Fibroblast of lung (primary cell): Measurements from ENCODE around the gene NDUFA13.

Source experiments
- CTCF ChIP-seq, 2 donors: IDR thresholded peaks in 1 of 2; conservative IDR thresholded peaks in 1 of 2; 1 replicate in 1 of 2; 2 replicates in 1 of 2; pipeline ENCODE4 v1.5.1; 2011 to 2012; ENCODE audit warnings: low read length in 2 of 2, control low read depth in 1 of 2, inconsistent platforms in 1 of 2, low read depth in 1 of 2, mild to moderate bottlenecking in 1 of 2
- EZH2 ChIP-seq: IDR thresholded peaks from 2 replicates; pipeline ENCODE4 v1.5.1; 2012; ENCODE audit warnings: low read length, control low read depth, mild to moderate bottlenecking; ENCODE audit errors: missing control alignments

DNA sequence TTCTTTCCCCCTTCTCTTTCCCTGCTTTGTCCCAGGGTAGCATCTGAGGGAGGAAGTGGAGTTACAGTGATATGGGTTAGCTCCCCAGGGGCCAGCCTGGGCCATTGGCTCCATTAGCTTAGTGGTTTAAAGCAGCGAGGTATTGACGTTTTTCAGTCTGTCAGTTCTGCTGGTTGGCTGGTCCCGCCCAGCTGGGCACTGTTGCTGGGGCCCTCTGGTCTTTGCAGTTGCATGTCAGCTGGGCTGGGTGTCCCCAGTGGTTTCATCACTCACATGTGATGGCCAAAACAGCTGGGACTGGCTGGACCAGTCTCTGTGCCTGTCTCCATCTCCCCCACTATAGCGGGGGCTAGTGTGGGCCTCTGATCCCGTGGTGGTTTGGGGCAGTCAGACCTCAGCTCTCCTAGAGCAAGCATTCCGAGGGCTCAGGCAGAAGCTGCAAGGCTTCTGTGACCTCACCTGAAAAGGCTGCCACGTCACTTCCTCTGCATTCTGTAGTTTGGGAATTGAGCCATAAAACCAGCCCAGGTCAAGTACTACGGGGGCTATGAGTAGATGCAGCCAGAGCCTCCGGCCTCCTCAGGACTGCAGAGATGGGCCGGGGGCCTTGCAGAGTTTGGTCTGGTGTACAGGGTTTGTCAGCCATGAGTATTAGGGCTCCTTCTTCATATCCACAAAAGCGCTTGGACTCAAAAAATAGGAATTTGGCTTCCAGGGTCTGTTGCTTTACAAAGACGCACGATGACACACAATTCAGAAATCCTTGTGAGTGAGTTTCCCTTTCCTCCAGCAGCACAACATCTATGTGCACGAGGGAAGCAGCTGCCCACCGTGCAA is 30.6 kb upstream of the NDUFA13 start:
- no peak for TF ChIP-seq CTCF (conservative IDR thresholded peaks at IDR 0.05 in 1 of 2, IDR thresholded peaks at IDR 0.05 in 1 of 2; ENCODE audit: low read depth in 1 of 2, low read length in 2 of 2)
- no peak for TF ChIP-seq EZH2
